Neural cell (in vitro differentiated cells): Measurements from ENCODE around the gene RAPGEF4.

Experiments
- CTCF ChIP-seq: fragments of 450-650 bp; IDR thresholded peaks from 2 replicates; pipeline ENCODE4 v1.5.1; 2014; ENCODE audit warnings: antibody characterized with exemption, mild to moderate bottlenecking, moderate library complexity; ENCODE audit not compliant: poor library complexity, severe bottlenecking
- EP300 ChIP-seq: fragments of 450-650 bp; conservative IDR thresholded peaks from 2 replicates; pipeline ENCODE4 v1.6.1; 2014; ENCODE audit warnings: antibody characterized with exemption, mild to moderate bottlenecking, moderate library complexity; ENCODE audit not compliant: poor library complexity, severe bottlenecking
- EZH2 ChIP-seq: fragments of 200-600, 300-800 bp; shearing (Covaris generic), sonication (generic); IDR thresholded peaks from 2 replicates; pipeline ENCODE4 v1.6.1; 2014; ENCODE audit warnings: antibody characterized with exemption, low read length, borderline replicate concordance, mild to moderate bottlenecking; ENCODE audit not compliant: insufficient read depth, poor library complexity, severe bottlenecking
- POLR2AphosphoS5 ChIP-seq: IDR thresholded peaks from 2 replicates; pipeline ENCODE4 v1.6.1; 2012
- RAD21 ChIP-seq: fragments of 450-650 bp; conservative IDR thresholded peaks from 2 replicates; pipeline ENCODE4 v1.6.1; 2014; ENCODE audit warnings: antibody characterized with exemption, mild to moderate bottlenecking, moderate library complexity
- TAF1 ChIP-seq: IDR thresholded peaks from 2 replicates; pipeline ENCODE4 v1.6.1; 2012; ENCODE audit warnings: low read depth
- TF ChIP-seq, protein P1 (sequence below): IDR thresholded peaks from 2 replicates; pipeline ENCODE4 v1.6.1; 2012; ENCODE audit warnings: borderline replicate concordance

- TF ChIP-seq POLR2AphosphoS5 (no peak), CTCF (no peak), EP300 (no peak), EZH2 (no peak), TAF1 (no peak), RAD21 (no peak)
- TF ChIP-seq, protein P1, sequence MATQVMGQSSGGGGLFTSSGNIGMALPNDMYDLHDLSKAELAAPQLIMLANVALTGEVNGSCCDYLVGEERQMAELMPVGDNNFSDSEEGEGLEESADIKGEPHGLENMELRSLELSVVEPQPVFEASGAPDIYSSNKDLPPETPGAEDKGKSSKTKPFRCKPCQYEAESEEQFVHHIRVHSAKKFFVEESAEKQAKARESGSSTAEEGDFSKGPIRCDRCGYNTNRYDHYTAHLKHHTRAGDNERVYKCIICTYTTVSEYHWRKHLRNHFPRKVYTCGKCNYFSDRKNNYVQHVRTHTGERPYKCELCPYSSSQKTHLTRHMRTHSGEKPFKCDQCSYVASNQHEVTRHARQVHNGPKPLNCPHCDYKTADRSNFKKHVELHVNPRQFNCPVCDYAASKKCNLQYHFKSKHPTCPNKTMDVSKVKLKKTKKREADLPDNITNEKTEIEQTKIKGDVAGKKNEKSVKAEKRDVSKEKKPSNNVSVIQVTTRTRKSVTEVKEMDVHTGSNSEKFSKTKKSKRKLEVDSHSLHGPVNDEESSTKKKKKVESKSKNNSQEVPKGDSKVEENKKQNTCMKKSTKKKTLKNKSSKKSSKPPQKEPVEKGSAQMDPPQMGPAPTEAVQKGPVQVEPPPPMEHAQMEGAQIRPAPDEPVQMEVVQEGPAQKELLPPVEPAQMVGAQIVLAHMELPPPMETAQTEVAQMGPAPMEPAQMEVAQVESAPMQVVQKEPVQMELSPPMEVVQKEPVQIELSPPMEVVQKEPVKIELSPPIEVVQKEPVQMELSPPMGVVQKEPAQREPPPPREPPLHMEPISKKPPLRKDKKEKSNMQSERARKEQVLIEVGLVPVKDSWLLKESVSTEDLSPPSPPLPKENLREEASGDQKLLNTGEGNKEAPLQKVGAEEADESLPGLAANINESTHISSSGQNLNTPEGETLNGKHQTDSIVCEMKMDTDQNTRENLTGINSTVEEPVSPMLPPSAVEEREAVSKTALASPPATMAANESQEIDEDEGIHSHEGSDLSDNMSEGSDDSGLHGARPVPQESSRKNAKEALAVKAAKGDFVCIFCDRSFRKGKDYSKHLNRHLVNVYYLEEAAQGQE: no peak
These were observed 236.5 kb downstream of the RAPGEF4 start for GRCh38 chr2:172972005-172972619.
